Frontal cortex (tissue), 4 donors: ENCODE measurements around the gene OBP2A. TPM values are rescaled to one million over a fixed set of nuclear protein-coding genes. Genes with fewer than 3 reads are reported as not detected.

Experiments used
- DNase-seq, 2 donors: peaks; one replicate each; pipeline ENCODE4 v3.0.0; 2012; ENCODE audit warnings: low spot score in 2 of 2
- FAIRE-seq: peaks from 2 replicates; lab custom pipeline; 2012; peaks lifted over from hg19 to GRCh38; lab: Jason Lieb, UNC
- total RNA-seq: library from RNA; depleted of rRNA; stranded (reverse); fragments of >200 nt; gene quantifications from one replicate; pipeline ENCODE4 v1.2.3, GENCODE V29; 2014
- donor health status: control.
- donor health status: control.
- donor health status: control.

The OBP2A gene
- total RNA-seq, 1 donor from 2014 or later: not detected

- FAIRE-seq (no peak), DNase-seq (no peak)
Measured at GRCh38 chr9:135587658-135588057, 41.7 kb downstream of the OBP2A start.

GRCh38 chr9:135588371-135588770 is 42.4 kb downstream of the OBP2A start:
- DNase-seq (no peak), FAIRE-seq (no peak)

- FAIRE-seq: no peak
- no peak for DNase-seq
Measured at GRCh38 chr9:135588886-135589595, 43.1 kb downstream of the OBP2A start.

- DNase-seq (no peak), FAIRE-seq (no peak)
Measured at GRCh38 chr9:135589596-135590485, 43.9 kb downstream of the OBP2A start.

- DNase-seq: no peak
Measured at GRCh38 chr9:135590486-135591079, 44.7 kb downstream of the OBP2A start.

GRCh38 chr9:135591506-135592330 is 45.8 kb downstream of the OBP2A start:
- no peak for DNase-seq
- no peak for FAIRE-seq

More at GRCh38 chr9:135590486-135591079, 44.7 kb downstream of the OBP2A start:
- FAIRE-seq: no peak

GRCh38 chr9:135592331-135592590 is 46.3 kb downstream of the OBP2A start:
- DNase-seq (no peak), FAIRE-seq (no peak)

GRCh38 chr9:135592625-135593024 is 46.7 kb downstream of the OBP2A start:
- no peak for FAIRE-seq
- no peak for DNase-seq

- DNase-seq (no peak), FAIRE-seq (no peak)
Measured at GRCh38 chr9:135596211-135596610, 50.3 kb downstream of the OBP2A start.

Other genes with a start within 250 kb of the OBP2A start
- 35.5 TPM for gene PPP1R26, start 66.3 kb upstream of the OBP2A start, total RNA-seq
- gene MRPS2, start 45.4 kb upstream of the OBP2A start, total RNA-seq: 13.9 TPM
- not detected for gene LCN1, start 24.7 kb upstream of the OBP2A start, total RNA-seq
- gene PAEP, start 15.6 kb downstream of the OBP2A start, total RNA-seq: not detected
- not detected for gene GLT6D1, start 93.4 kb downstream of the OBP2A start, total RNA-seq
- not detected for gene LCN9, start 117.2 kb downstream of the OBP2A start, total RNA-seq
- not detected for gene SOHLH1, start 153.4 kb downstream of the OBP2A start, total RNA-seq
- 3.7 TPM for gene KCNT1, start 156.1 kb downstream of the OBP2A start, total RNA-seq